SH-SY5Y (cell line): Measurements from ENCODE around the gene OTOGL.

Source experiments
- GATA2 ChIP-seq: IDR thresholded peaks from 2 replicates; pipeline ENCODE4 v1.6.1; 2011; ENCODE audit warnings: mild to moderate bottlenecking, low read depth, low read length
- GATA3 ChIP-seq: IDR thresholded peaks from 2 replicates; pipeline ENCODE4 v1.6.1; 2011; ENCODE audit warnings: low read depth, mild to moderate bottlenecking, low read length, moderate library complexity

DNA sequence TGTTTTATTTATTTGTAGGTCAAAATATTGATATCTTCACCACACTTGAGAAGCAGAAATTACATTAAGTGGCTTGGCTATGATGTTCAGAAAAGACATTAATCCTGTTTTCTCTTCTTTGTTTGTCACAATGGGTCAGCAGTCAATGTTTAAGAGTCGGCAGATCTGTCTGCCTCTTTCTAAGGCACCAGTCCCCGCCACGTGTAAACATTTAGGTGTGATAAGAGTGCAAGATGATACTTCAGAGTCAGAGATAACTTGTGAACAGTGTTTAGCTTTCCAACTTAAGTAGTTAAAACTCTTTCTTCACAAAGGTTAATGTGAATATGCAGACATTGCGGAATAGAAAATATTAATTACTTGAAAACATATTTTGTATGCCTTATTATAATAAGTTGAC lies 160.9 kb downstream of the OTOGL start:
- TF ChIP-seq GATA3 (no peak), GATA2 (no peak)
